ENCODE measurements around the gene MILR1.

The MILR1 gene

GRCh38 chr17:64503821-64504768, 55.2 kb downstream of the MILR1 start:
- peak; percentile 22 for DNase-seq (ENCODE audit: low spot score)

DNA sequence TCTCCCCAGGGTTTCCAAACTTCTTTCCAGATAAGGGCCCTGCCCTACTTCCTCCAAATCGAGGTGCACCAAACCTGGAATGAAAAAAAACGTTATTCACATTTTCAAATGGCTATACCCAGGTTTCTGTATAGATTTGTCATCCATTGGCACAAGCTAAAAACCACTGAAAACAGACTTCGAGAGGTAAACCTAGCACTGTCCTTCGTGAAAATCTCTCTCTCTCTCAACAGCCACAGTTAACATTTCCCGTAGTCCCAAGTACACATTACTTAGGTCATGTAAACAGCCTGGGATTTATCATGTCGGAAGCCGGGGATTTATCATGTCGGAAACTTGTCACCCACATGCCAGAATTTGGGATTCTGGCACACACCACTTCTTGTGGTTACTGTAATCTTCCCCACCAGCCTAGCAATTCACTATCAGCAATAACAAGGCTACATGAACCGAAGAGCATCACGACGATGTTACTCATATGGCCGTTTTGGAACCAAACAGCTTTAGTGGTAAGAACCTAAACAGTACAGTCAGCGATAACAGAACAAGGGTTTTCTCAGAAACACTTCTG, 55.9 kb downstream of the MILR1 start:
- DNase-seq (ENCODE audit: low spot score): peak; percentile 81

DNA sequence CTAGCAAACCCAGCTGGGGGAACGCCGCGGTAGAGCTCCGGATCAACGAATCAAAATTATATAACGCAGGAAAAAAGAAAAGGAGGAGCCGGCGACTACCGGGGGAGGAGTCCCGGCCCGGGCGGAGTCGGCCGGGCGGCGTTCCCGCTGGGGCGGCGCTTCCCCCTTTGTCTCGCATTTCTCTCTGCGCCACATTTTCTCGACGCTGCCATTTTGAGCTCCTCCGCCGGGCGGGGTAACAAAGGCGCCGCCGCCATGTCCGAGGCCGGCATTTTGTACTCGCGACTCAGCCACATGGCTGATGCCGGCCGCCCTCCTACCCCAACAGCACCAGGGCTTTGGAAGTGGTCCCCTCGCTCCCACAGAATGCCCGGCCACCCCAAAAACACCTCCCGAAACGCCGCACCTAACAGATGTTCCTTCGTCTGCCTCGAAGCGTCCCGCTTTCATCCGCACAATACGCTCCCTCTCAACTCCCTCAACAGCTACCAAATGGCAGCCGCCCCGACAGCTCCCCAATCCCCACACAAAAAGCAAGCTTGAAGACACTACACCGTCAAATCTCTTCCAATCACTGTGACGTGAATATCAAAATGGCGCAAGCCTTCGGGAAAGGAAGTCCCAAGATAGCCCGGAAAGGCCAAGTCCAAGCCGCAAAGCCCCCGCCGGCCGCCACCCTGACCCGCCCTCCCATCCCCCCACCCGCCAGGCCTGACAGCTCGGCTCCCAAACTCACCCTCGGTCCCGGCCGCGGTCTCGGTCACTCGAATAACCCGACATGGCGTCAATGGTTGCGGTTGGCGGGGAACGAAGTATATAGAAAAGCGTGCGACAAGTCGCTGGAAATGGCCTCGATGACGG, 56.7 kb downstream of the MILR1 start:
- DNase-seq (ENCODE audit: low spot score): peak; percentile 89

- DNase-seq (ENCODE audit: low spot score): peak; percentile 97
These were observed 57.3 kb downstream of the MILR1 start, which contains the start of gene DDX5 for GRCh38 chr17:64506201-64506575. Gene DDX5, minus strand, starts transcription at chr17:64506289. Its CDS starts 170 bp downstream, at chr17:64506119.

- DNase-seq (ENCODE audit: low spot score): peak; percentile 96
These were observed 57.9 kb downstream of the MILR1 start, which contains the start of gene CEP95 for GRCh38 chr17:64506576-64507412. Gene CEP95, plus strand, starts transcription at chr17:64506977. Its CDS starts 121 bp downstream, at chr17:64507098.

GRCh38 chr17:64507413-64507782, 58.5 kb downstream of the MILR1 start:
- peak; percentile 75 for DNase-seq (ENCODE audit: low spot score)

DNA sequence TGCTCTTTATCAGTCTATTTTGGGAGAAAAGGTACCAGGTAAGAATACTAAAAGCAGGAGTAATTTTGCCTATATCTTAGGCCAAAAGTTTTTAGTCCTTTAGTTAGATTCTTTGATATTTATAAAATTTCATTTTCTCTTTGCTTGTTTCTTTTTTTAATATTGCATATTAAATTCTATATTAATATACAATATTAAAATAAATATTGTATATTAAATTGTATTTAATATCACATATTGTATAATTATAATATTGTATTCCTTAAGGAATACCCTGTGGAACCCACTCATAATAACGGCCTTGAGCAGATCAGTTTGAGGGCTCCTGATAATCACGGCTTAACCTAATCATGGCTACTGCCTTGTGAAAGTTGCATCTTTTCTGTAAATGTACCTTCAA, 59.8 kb downstream of the MILR1 start:
- no peak for DNase-seq (ENCODE audit: low spot score)

- no peak for DNase-seq (ENCODE audit: low spot score)
These were observed 60.3 kb downstream of the MILR1 start for GRCh38 chr17:64509179-64509578.

GRCh38 chr17:64515419-64515818, 66.5 kb downstream of the MILR1 start:
- DNase-seq (ENCODE audit: low spot score): no peak

DNA sequence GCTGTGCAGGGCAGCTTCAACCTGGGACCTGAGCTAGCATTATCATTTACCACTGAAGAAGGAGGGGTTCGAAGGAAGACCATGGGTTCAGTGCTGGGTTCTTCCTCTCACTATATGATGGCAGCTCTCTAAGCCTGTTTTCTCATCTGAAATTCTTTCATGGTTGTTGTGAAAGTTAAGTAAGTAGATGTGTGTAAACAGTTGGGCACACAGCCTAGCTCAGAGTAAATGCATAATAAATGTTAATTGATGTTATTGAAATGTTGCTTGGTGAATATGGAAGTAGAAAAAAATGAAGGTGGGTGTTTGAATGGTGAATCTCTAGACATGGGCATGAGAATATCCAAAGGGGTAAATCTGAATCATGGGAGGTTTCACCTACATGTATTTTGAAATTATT, 66.9 kb downstream of the MILR1 start:
- DNase-seq (ENCODE audit: low spot score): no peak
